GM18868 (cell line): ENCODE measurements around the gene ELFN2.
"Not testable (repeated sequence)": the region's sequence is repeated elsewhere in the genome, so short reads cannot be mapped to it uniquely, and the experiment has no call there.

Source experiments
- ATAC-seq: cut with Tn5 transposase; IDR thresholded peaks from one replicate; pipeline ENCODE4 v1.9.1; 2021; ENCODE audit warnings: mild to moderate bottlenecking, moderate library complexity; ENCODE audit not compliant: unreplicated experiment

Gene ELFN2

GRCh38 chr22:37427135-37427710 is at the start of gene ELFN2:
TSS of gene ELFN2 (minus strand) at chr22:37427479. CDS start at chr22:37375534, 51,945 bp downstream.
- ATAC-seq: no peak

GRCh38 chr22:37476389-37477329 is 49.4 kb upstream of the ELFN2 start:
- no peak for ATAC-seq

GRCh38 chr22:37474447-37475090 is 47.3 kb upstream of the ELFN2 start:
- ATAC-seq: no peak

- no peak for ATAC-seq
Measured at GRCh38 chr22:37473437-37473946, 46.2 kb upstream of the ELFN2 start.

- no peak for ATAC-seq
Measured at GRCh38 chr22:37472418-37473006, 45.2 kb upstream of the ELFN2 start.

- ATAC-seq: no peak
Measured at GRCh38 chr22:37471727-37472417, 44.6 kb upstream of the ELFN2 start.

GRCh38 chr22:37470087-37470445 is 42.8 kb upstream of the ELFN2 start:
- no peak for ATAC-seq

- ATAC-seq: no peak
Measured at GRCh38 chr22:37469416-37470086, 42.3 kb upstream of the ELFN2 start.

GRCh38 chr22:37468201-37468695 is 41.0 kb upstream of the ELFN2 start:
- ATAC-seq: not testable (repeated sequence)

- no peak for ATAC-seq
Measured at GRCh38 chr22:37467391-37467955, 40.2 kb upstream of the ELFN2 start.

- no peak for ATAC-seq
Measured at GRCh38 chr22:37464181-37464580, 36.9 kb upstream of the ELFN2 start.

GRCh38 chr22:37462983-37463382 is 35.7 kb upstream of the ELFN2 start:
- no peak for ATAC-seq

- ATAC-seq: no peak
Measured at GRCh38 chr22:37462436-37462835, 35.2 kb upstream of the ELFN2 start.

GRCh38 chr22:37461961-37462360 is 34.7 kb upstream of the ELFN2 start:
- no peak for ATAC-seq

- no peak for ATAC-seq
Measured at GRCh38 chr22:37460684-37461083, 33.4 kb upstream of the ELFN2 start.

- no peak for ATAC-seq
Measured at GRCh38 chr22:37459206-37459605, 31.9 kb upstream of the ELFN2 start.

- ATAC-seq: no peak
Measured at GRCh38 chr22:37457093-37457893, 30.0 kb upstream of the ELFN2 start.

- ATAC-seq: no peak
Measured at GRCh38 chr22:37456346-37456745, 29.1 kb upstream of the ELFN2 start.

- no peak for ATAC-seq
Measured at GRCh38 chr22:37455896-37456295, 28.6 kb upstream of the ELFN2 start.
